ENCODE measurements around the gene PPP2R5C. TPM values are rescaled to one million over a fixed set of nuclear protein-coding genes. Genes with fewer than 3 reads are reported as not detected.

The PPP2R5C gene
- total and polyA plus RNA-seq, 2 of the 8 experiments (the other 6 are each of a cell fraction or from before 2014, with no cell fraction given): 49.6 to 95.9 TPM

GRCh38 chr14:101815994-101816393 lies 54.5 kb downstream of the PPP2R5C start:
- FAIRE-seq: no peak
- Histone ChIP-seq H4K5ac (ENCODE audit: insufficient read length, low read depth, low read length) (no peak overlapping the region), H3K4me3 (ENCODE audit: extremely low read depth in 1 of 4, insufficient read depth in 2 of 4, low read depth in 3 of 4, low read length in 4 of 4) (no peak overlapping the region), H2AFZ (ENCODE audit: low read length) (no peak overlapping the region), H2BK120ac (replicated peaks; ENCODE audit: low read depth, low read length) (no peak overlapping the region), H2BK12ac (ENCODE audit: low read depth, low read length) (no peak overlapping the region), H3K23me2 (ENCODE audit: low read depth, low read length) (no peaks in the 10 kb centered on the region), H3K9ac (replicated peaks in 1 of 4; ENCODE audit: extremely low read depth in 1 of 4, low read depth in 3 of 4, low read length in 3 of 4) (no peak overlapping the region), H2BK15ac (ENCODE audit: low read length) (no peak overlapping the region), H2BK20ac (ENCODE audit: low read length) (no peak overlapping the region), H3K27ac (ENCODE audit: low read depth, low read length) (no peak overlapping the region), H4K8ac (ENCODE audit: extremely low read depth, insufficient read depth, low read length) (no peak overlapping the region), H3K18ac (ENCODE audit: extremely low read depth, low read length) (no peak overlapping the region), H3K4me1 (replicated peaks in 1 of 4; ENCODE audit: control insufficient read depth in 3 of 4, insufficient read depth in 4 of 4, low read length in 3 of 4) (peaks cover 0 to 6% (median 0%) of the 10 kb centered on the region in 4 experiments; a peak in 2 of 7 replicates), H3K79me1 (ENCODE audit: low read depth, low read length) (peaks cover 9% of the 10 kb centered on the region), H3K14ac (ENCODE audit: insufficient read length) (no peak overlapping the region), H2BK5ac (ENCODE audit: low read depth, low read length) (no peak overlapping the region), H3K27me3 (replicated peaks in 1 of 4; ENCODE audit: control insufficient read depth in 3 of 4, extremely low read depth in 1 of 4, insufficient read depth in 3 of 4, low read length in 3 of 4) (no peaks in the 10 kb centered on the region), H3K4me2 (ENCODE audit: insufficient read depth in 1 of 2, low read depth in 2 of 2, low read length in 2 of 2) (no peak overlapping the region), H3K56ac (replicated peaks; ENCODE audit: insufficient read length, low read depth, low read length) (no peak overlapping the region), H4K20me1 (replicated peaks in 1 of 2; ENCODE audit: control insufficient read depth in 1 of 2, insufficient read depth in 2 of 2, low read length in 2 of 2) (peaks cover 4 to 10% of the 10 kb centered on the region in 2 experiments), H4K91ac (replicated peaks; ENCODE audit: insufficient read length, low read length) (no peak overlapping the region), H2AK5ac (ENCODE audit: low read depth, low read length) (no peak overlapping the region), H3K4ac (replicated peaks; ENCODE audit: insufficient read length, low read depth, low read length) (no peak overlapping the region), H3K9me3 (ENCODE audit: insufficient read depth in 2 of 2, low read depth in 1 of 2, low read length in 1 of 2) (no peaks in the 10 kb centered on the region), H3K23ac (ENCODE audit: insufficient read length) (no peak overlapping the region), H3K36me3 (ENCODE audit: control insufficient read depth in 2 of 4, insufficient read depth in 4 of 4, low read length in 3 of 4) (0 out of 8 replicates have a peak, but pooled peaks cover 0 to 3% (median 0%) of the 10 kb centered on the region in 4 experiments), H3K79me2 (ENCODE audit: control insufficient read depth in 1 of 2, insufficient read depth in 2 of 2, low read length in 2 of 2) (peaks cover 16 to 89% of the 10 kb centered on the region in 2 experiments)
- POLR2A ChIA-PET (ENCODE audit: partially characterized antibody): interaction anchor here (1.0 kb wide), 1 partner anchor 45 kb away, joined by 4 read pairs; no protein-coding TSS in a partner anchor
- no peak for DNase-seq (ENCODE audit: low read depth in 1 of 2, low spot score in 2 of 2)
- CTCF ChIA-PET (ENCODE audit: partially characterized antibody): interaction anchor here (1.2 to 1.8 kb wide), 3 partner anchors 19 to 137 kb away, joined by 3 to 6 read pairs (median 4); no protein-coding TSS in a partner anchor
- TF ChIP-seq NANOG (IDR thresholded peaks at IDR 0.05; ENCODE audit: insufficient read depth, low read depth, low read length, poor library complexity, severe bottlenecking) (no peak), TEAD4 (IDR thresholded peaks at IDR 0.05; ENCODE audit: low read depth, low read length) (no peak), CTBP2 (IDR thresholded peaks at IDR 0.05; ENCODE audit: borderline replicate concordance, insufficient read depth, insufficient read length, low read length) (no peak), CTCF (IDR thresholded peaks at IDR 0.05; ENCODE audit: control extremely low read depth in 1 of 3, insufficient read depth in 1 of 3, low read depth in 1 of 3, low read length in 3 of 3) (no peak)
- WGBS, 2 experiments (ENCODE audit: extremely low coverage in 1 of 2, insufficient coverage in 1 of 2, insufficient read length in 1 of 2, insufficient replicate concordance in 2 of 2, low coverage in 1 of 2, low lambda C conversion rate in 2 of 2, missing lambda C conversion rate in 1 of 2): 87% methylated on average over 10 of the region's 10 CpGs; no CpG with 5 or more reads in 1 of the 2 experiments
